Endothelial cell of umbilical vein (primary cell): ENCODE data around the gene PGM2L1. TPM values are rescaled to one million over a fixed set of nuclear protein-coding genes. Genes with fewer than 3 reads are reported as not detected.

Source experiments
- BruUV-seq: library from RNA; stranded (reverse); fragments of 400-500 nt; replicated peaks from 2 replicates; lab custom pipeline; 2021; lab: Mats Ljungman, UMichigan
- CTCF ChIA-PET: fragments of 300-600, 350-600 bp; sonication (Branson Sonifier 250); formaldehyde crosslinking; loops from one replicate; lab custom pipeline; 2021; ENCODE audit warnings: antibody characterized with exemption, inconsistent platforms; lab: Charles Lee
- POLR2A ChIA-PET: fragments of 300-600, 350-600 bp; sonication (Branson Sonifier 250); formaldehyde crosslinking; loops from one replicate; lab custom pipeline; 2021; ENCODE audit warnings: antibody characterized with exemption, inconsistent platforms; lab: Charles Lee
- DNase-seq: peaks from one replicate; pipeline ENCODE4 v3.0.0-alpha.2; 2011; ENCODE audit warnings: low read depth, low spot score
- FAIRE-seq: peaks from 2 replicates; lab custom pipeline; 2011; peaks lifted over from hg19 to GRCh38; lab: Jason Lieb, UNC
- H2AFZ ChIP-seq: 2 replicates; pipeline ENCODE4 v1.6.0; 2012; ENCODE audit warnings: low read depth, low read length, control low read depth, inconsistent platforms
- H3K27ac ChIP-seq: 2 replicates; pipeline ENCODE4 v1.5.1; 2011; ENCODE audit warnings: low read depth, mild to moderate bottlenecking, control low read depth, low read length, moderate library complexity; ENCODE audit not compliant: insufficient read depth
- H3K27me3 ChIP-seq, 2 experiments: 2 replicates each; pipeline versions ENCODE4 v1.6.0 to v1.6.1; 2011; ENCODE audit warnings: low read length in 2 of 2, mixed read lengths in 1 of 2; ENCODE audit not compliant: control insufficient read depth in 2 of 2, insufficient read depth in 2 of 2
- H3K36me3 ChIP-seq, 2 experiments: 2 replicates in 1 of 2; 3 replicates in 1 of 2; pipeline ENCODE4 v1.5.1; 2011; ENCODE audit warnings: low read length in 2 of 2, mild to moderate bottlenecking in 1 of 2, moderate library complexity in 1 of 2; ENCODE audit not compliant: control insufficient read depth in 2 of 2, insufficient read depth in 2 of 2; ENCODE audit errors: extremely low read depth in 1 of 2
- H3K4me1 ChIP-seq: 3 replicates; pipeline ENCODE4 v1.5.1; 2011; ENCODE audit warnings: mild to moderate bottlenecking, low read length; ENCODE audit not compliant: control insufficient read depth, insufficient read depth; ENCODE audit errors: extremely low read depth
- H3K4me2 ChIP-seq: 2 replicates; pipeline ENCODE4 v1.6.1; 2011; ENCODE audit warnings: low read length, control low read depth, mixed read lengths; ENCODE audit not compliant: insufficient read depth
- H3K4me3 ChIP-seq, 3 experiments: fragments of 200-600 bp in 1 of 3; sonication (generic), shearing (Covaris generic) in 1 of 3; replicated peaks in 1 of 3; 2 replicates each; pipeline ENCODE4 v1.5.1; 2011 to 2016; ENCODE audit warnings: control low read depth in 3 of 3, low read length in 3 of 3, mild to moderate bottlenecking in 2 of 3, inconsistent platforms in 1 of 3, low read depth in 1 of 3, moderate library complexity in 1 of 3; ENCODE audit not compliant: insufficient read depth in 1 of 3
- H3K79me2 ChIP-seq: 2 replicates; pipeline ENCODE4 v1.6.0; 2012; ENCODE audit warnings: low read length, inconsistent platforms; ENCODE audit not compliant: control insufficient read depth, insufficient read depth
- H3K9ac ChIP-seq: replicated peaks from 2 replicates; pipeline ENCODE3; 2011; ENCODE audit warnings: low read length, control low read depth; ENCODE audit not compliant: insufficient read depth; ENCODE audit errors: extremely low read depth
- H3K9me1 ChIP-seq: replicated peaks from 3 replicates; pipeline ENCODE4 v1.6.0; 2011; ENCODE audit warnings: mild to moderate bottlenecking, low read length; ENCODE audit not compliant: control insufficient read depth, insufficient read depth; ENCODE audit errors: extremely low read depth
- H3K9me3 ChIP-seq: replicated peaks from 2 replicates; pipeline ENCODE4 v1.5.1; 2012; ENCODE audit warnings: low read length, inconsistent platforms; ENCODE audit not compliant: control insufficient read depth, insufficient read depth
- H4K20me1 ChIP-seq: replicated peaks from 2 replicates; pipeline ENCODE3; 2011; ENCODE audit warnings: mild to moderate bottlenecking, low read length; ENCODE audit not compliant: control insufficient read depth, insufficient read depth; ENCODE audit errors: extremely low read depth
- CTCF ChIP-seq, 2 donors: IDR thresholded peaks; 1 replicate in 1 of 2; 2 replicates in 1 of 2; pipeline ENCODE4 v1.5.1; 2011; ENCODE audit warnings: low read length in 2 of 2, mild to moderate bottlenecking in 2 of 2, moderate library complexity in 2 of 2, control low read depth in 1 of 2, inconsistent platforms in 1 of 2, low read depth in 1 of 2; ENCODE audit not compliant: insufficient read depth in 1 of 2; ENCODE audit errors: extremely low read depth in 1 of 2
- EZH2 ChIP-seq: IDR thresholded peaks from 2 replicates; pipeline ENCODE4 v1.6.1; 2012; ENCODE audit warnings: borderline replicate concordance, low read depth, mild to moderate bottlenecking, moderate library complexity, low read length, inconsistent platforms; ENCODE audit not compliant: severe bottlenecking
- FOS ChIP-seq: IDR thresholded peaks from 2 replicates; pipeline ENCODE4 v1.6.1; 2011; ENCODE audit warnings: mild to moderate bottlenecking, low read length, moderate library complexity, borderline replicate concordance; ENCODE audit not compliant: insufficient read depth
- GATA2 ChIP-seq: IDR thresholded peaks from 2 replicates; pipeline ENCODE4 v1.7.0; 2011; ENCODE audit warnings: low read depth, mild to moderate bottlenecking, moderate library complexity, mixed read lengths, low read length; ENCODE audit not compliant: insufficient read length, insufficient read depth
- JUN ChIP-seq: IDR thresholded peaks from 2 replicates; pipeline ENCODE4 v1.6.1; 2011; ENCODE audit warnings: borderline replicate concordance, low read depth; ENCODE audit not compliant: insufficient read length, insufficient read depth
- MAX ChIP-seq: IDR thresholded peaks from 2 replicates; pipeline ENCODE4 v1.6.1; 2011; ENCODE audit not compliant: insufficient read depth, insufficient read length
- MYC ChIP-seq: IDR thresholded peaks from one replicate; pipeline ENCODE4 v1.6.1; 2011; ENCODE audit warnings: mild to moderate bottlenecking, low read depth, low read length
- POLR2A ChIP-seq: IDR thresholded peaks from 2 replicates; pipeline ENCODE4 v1.6.1; 2012; ENCODE audit warnings: low read depth, mild to moderate bottlenecking, control low read depth, low read length
- POLR2AphosphoS5 ChIP-seq: IDR thresholded peaks from 2 replicates; pipeline ENCODE4 v1.6.1; 2012; ENCODE audit warnings: low read depth, mild to moderate bottlenecking, control low read depth, low read length, moderate library complexity; ENCODE audit not compliant: insufficient read depth
- dilution Hi-C: fragments of 300-500 bp; cut with MboI; formaldehyde crosslinking; loops from one replicate; pipeline ENCODE4 v1.15.0; 2019; ENCODE audit warnings: low sequenced_read_pairs; ENCODE audit not compliant: extremely low pct_ligation_motif_present
- intact Hi-C: fragments of 100-400 bp; cut with micrococcal nuclease; formaldehyde crosslinking; loops from one replicate; pipeline ENCODE4 v1.10.0; 2022
- polyA plus RNA-seq, 4 experiments: library from polyadenylated mRNA; depleted of rRNA in 3 of 4; stranded (reverse) in 3 of 4; unstranded in 1 of 4; fragments of >200 nt; gene quantifications; 2 replicates each; pipeline versions ENCODE4 v1.2.1 to v1.2.3, GENCODE V29; 2011 to 2012; ENCODE audit warnings: missing spikeins in 1 of 4
- total RNA-seq: library from RNA; stranded (reverse); gene quantifications from 2 replicates; pipeline ENCODE4 v1.2.3, GENCODE V29; 2021

Gene PGM2L1
- total and polyA plus RNA-seq, 2 donors (not counting 3 experiments of a cell fraction or from before 2014, with no cell fraction given): 7.9 to 31.4 TPM

- H3K9me3 ChIP-seq: no peaks in the 10 kb centered on the region
- ChIA-PET CTCF (interaction anchor here (1.3 to 2.3 kb wide), 2 partner anchors 44 to 150 kb away, joined by 4 to 13 read pairs; no protein-coding TSS in a partner anchor), POLR2A (no interaction called here)
- no peak for DNase-seq
- no peaks in the 10 kb centered on the region for H3K4me1 ChIP-seq
- no peak overlapping the region for H3K27ac ChIP-seq
- H4K20me1 ChIP-seq: no peaks in the 10 kb centered on the region
- H3K9ac ChIP-seq: no peak overlapping the region
- intact Hi-C loops: no loop called here
- H3K4me3 ChIP-seq: no peak overlapping the region
- peaks cover 2% of the 10 kb centered on the region in 2 experiments for H3K36me3 ChIP-seq
- no TSS peak for BruUV-seq
- H2AFZ ChIP-seq: no peak overlapping the region
- H3K4me2 ChIP-seq: no peak overlapping the region
- H3K9me1 ChIP-seq: no peaks in the 10 kb centered on the region
- no peaks in the 10 kb centered on the region for H3K79me2 ChIP-seq
- H3K27me3 ChIP-seq: no peaks in the 10 kb centered on the region
- dilution Hi-C loops: no loop called here
- TF ChIP-seq MAX (no peak), GATA2 (no peak), FOS (no peak), EZH2 (no peak), MYC (no peak), POLR2A (no peak), JUN (no peak), POLR2AphosphoS5 (no peak), CTCF (IDR thresholded peaks at IDR 0.05; ENCODE audit: extremely low read depth in 1 of 2, insufficient read depth in 1 of 2, low read depth in 1 of 2, low read length in 2 of 2) (no peak)
- no peak for FAIRE-seq
These were observed 99.2 kb downstream of the PGM2L1 start for GRCh38 chr11:74299015-74299414.
